Mesenchymal stem cell (in vitro differentiated cells and primary cell): ENCODE measurements around the gene DND1.
A peak's percentile ranks its signal among the peaks of the same experiment; 100 is the strongest.
"Not testable (repeated sequence)": the region's sequence is repeated elsewhere in the genome, so short reads cannot be mapped to it uniquely, and the experiment has no call there.

ENCODE experiments used
- DNase-seq: peaks from one replicate; pipeline ENCODE4 v3.0.0-alpha.2; 2013
- H2AFZ ChIP-seq: one replicate; pipeline ENCODE4 v1.6.1; 2013; ENCODE audit warnings: low read depth, mild to moderate bottlenecking, control low read depth, inconsistent platforms, low read length, moderate library complexity
- H2AK5ac ChIP-seq: 2 replicates; pipeline ENCODE4 v1.6.1; 2013; ENCODE audit warnings: low read length, moderate library complexity, mild to moderate bottlenecking, inconsistent platforms; ENCODE audit not compliant: severe bottlenecking
- H2BK120ac ChIP-seq: one replicate; pipeline ENCODE4 v1.6.1; 2013; ENCODE audit warnings: low read depth, mild to moderate bottlenecking, inconsistent platforms, low read length, moderate library complexity
- H2BK12ac ChIP-seq, 2 experiments: one replicate each; pipeline ENCODE4 v1.6.1; 2013; ENCODE audit warnings: inconsistent platforms in 2 of 2, low read length in 2 of 2, mild to moderate bottlenecking in 2 of 2, moderate library complexity in 2 of 2, control low read depth in 1 of 2
- H2BK15ac ChIP-seq: one replicate; pipeline ENCODE4 v1.6.1; 2013; ENCODE audit warnings: mild to moderate bottlenecking, low read depth, inconsistent platforms; ENCODE audit not compliant: poor library complexity, severe bottlenecking
- H2BK5ac ChIP-seq: 2 replicates; pipeline ENCODE4 v1.6.1; 2013; ENCODE audit warnings: low read depth, mild to moderate bottlenecking, low read length, control low read depth, inconsistent platforms; ENCODE audit not compliant: poor library complexity, severe bottlenecking
- H3K14ac ChIP-seq, 2 experiments: one replicate each; pipeline ENCODE4 v1.6.1; 2013; ENCODE audit warnings: inconsistent platforms in 2 of 2, low read length in 2 of 2, control low read depth in 1 of 2, mild to moderate bottlenecking in 1 of 2, moderate library complexity in 1 of 2
- H3K18ac ChIP-seq, 2 experiments: one replicate each; pipeline ENCODE4 v1.6.1; 2013; ENCODE audit warnings: inconsistent platforms in 2 of 2, low read length in 2 of 2, control low read depth in 1 of 2, low read depth in 1 of 2, mild to moderate bottlenecking in 1 of 2
- H3K23ac ChIP-seq, 2 experiments: one replicate each; pipeline ENCODE4 v1.6.1; 2013; ENCODE audit warnings: inconsistent platforms in 2 of 2, low read length in 2 of 2, mild to moderate bottlenecking in 2 of 2, moderate library complexity in 2 of 2, control low read depth in 1 of 2
- H3K27ac ChIP-seq: 2 replicates; pipeline ENCODE4 v1.5.1; 2013; ENCODE audit warnings: mild to moderate bottlenecking, moderate library complexity, low read length, control low read depth, inconsistent platforms; ENCODE audit not compliant: poor library complexity, severe bottlenecking
- H3K27me3 ChIP-seq, 2 experiments: 2 replicates each; pipeline versions ENCODE4 v1.6.1 to v1.7.0; 2013; ENCODE audit warnings: low read length in 2 of 2, mild to moderate bottlenecking in 2 of 2, moderate library complexity in 2 of 2, control low read depth in 1 of 2, inconsistent platforms in 1 of 2; ENCODE audit not compliant: control insufficient read depth in 1 of 2, insufficient read depth in 1 of 2
- H3K36me3 ChIP-seq, 2 experiments: 2 replicates each; pipeline versions ENCODE4 v1.6.1 to v1.7.0; 2013; ENCODE audit warnings: low read length in 2 of 2, control low read depth in 1 of 2, inconsistent platforms in 1 of 2, low read depth in 1 of 2, mild to moderate bottlenecking in 1 of 2; ENCODE audit not compliant: insufficient read depth in 2 of 2, control insufficient read depth in 1 of 2
- H3K4ac ChIP-seq, 2 experiments: one replicate each; pipeline ENCODE4 v1.6.1; 2013; ENCODE audit warnings: inconsistent platforms in 2 of 2, low read length in 2 of 2, mild to moderate bottlenecking in 2 of 2, moderate library complexity in 2 of 2, control low read depth in 1 of 2, low read depth in 1 of 2
- H3K4me1 ChIP-seq: 2 replicates; pipeline ENCODE4 v1.6.1; 2013; ENCODE audit warnings: low read depth, low read length, control low read depth; ENCODE audit not compliant: control insufficient read depth, insufficient read depth
- H3K4me2 ChIP-seq: 2 replicates; pipeline ENCODE4 v1.6.1; 2013; ENCODE audit warnings: low read length, mild to moderate bottlenecking, inconsistent platforms; ENCODE audit not compliant: poor library complexity, severe bottlenecking
- H3K4me3 ChIP-seq, 2 experiments: 2 replicates each; pipeline versions ENCODE4 v1.5.1 to v1.7.0; 2013; ENCODE audit warnings: low read length in 2 of 2, mild to moderate bottlenecking in 2 of 2, control low read depth in 1 of 2, low read depth in 1 of 2; ENCODE audit not compliant: insufficient read depth in 1 of 2
- H3K79me1 ChIP-seq: replicated peaks from 2 replicates; pipeline ENCODE4 v1.6.1; 2013; ENCODE audit warnings: mild to moderate bottlenecking, control low read depth, low read length, inconsistent platforms; ENCODE audit not compliant: poor library complexity, severe bottlenecking
- H3K9ac ChIP-seq: 2 replicates; pipeline ENCODE4 v1.7.0; 2013; ENCODE audit warnings: mild to moderate bottlenecking, low read length, moderate library complexity
- H3K9me3 ChIP-seq: 2 replicates; pipeline ENCODE4 v1.7.0; 2013; ENCODE audit warnings: mild to moderate bottlenecking, low read length; ENCODE audit not compliant: control insufficient read depth
- H4K8ac ChIP-seq: one replicate; pipeline ENCODE4 v1.6.1; 2013; ENCODE audit warnings: inconsistent platforms, mild to moderate bottlenecking, low read length, moderate library complexity
- H4K91ac ChIP-seq: one replicate; pipeline ENCODE4 v1.6.1; 2013; ENCODE audit warnings: mild to moderate bottlenecking, low read length, inconsistent platforms
- WGBS: methylation state at CpG from one replicate; pipeline ENCODE4 v1.1.7; 2013; ENCODE audit warnings: mixed read lengths; 5-methylcytosine and 5-hydroxymethylcytosine counted together

DND1 gene

GRCh38 chr5:140641716-140642115, 31.7 kb downstream of the DND1 start:
- no peak overlapping the region for H2BK5ac ChIP-seq
- no peak overlapping the region for H3K23ac ChIP-seq
- H2AK5ac ChIP-seq: no peak overlapping the region
- no peak overlapping the region for H2BK12ac ChIP-seq
- H2BK15ac ChIP-seq: no peak overlapping the region
- no peak overlapping the region for H3K14ac ChIP-seq
- H2BK120ac ChIP-seq: no peak overlapping the region
- H3K27me3 ChIP-seq: no peaks in the 10 kb centered on the region
- H3K36me3 ChIP-seq: peaks cover 36 to 48% of the 10 kb centered on the region in 2 experiments
- no peak overlapping the region for H3K4me2 ChIP-seq
- H3K27ac ChIP-seq: no peak overlapping the region
- H2AFZ ChIP-seq: no peak overlapping the region
- H4K91ac ChIP-seq: no peak overlapping the region
- H3K9me3 ChIP-seq: no peaks in the 10 kb centered on the region
- H3K18ac ChIP-seq: no peak overlapping the region
- H3K9ac ChIP-seq: no peak overlapping the region
- no peak overlapping the region for H3K4ac ChIP-seq
- H3K4me3 ChIP-seq: no peak overlapping the region
- H3K79me1 ChIP-seq: peaks cover 25% of the 10 kb centered on the region
- H3K4me1 ChIP-seq: peaks cover 5% of the 10 kb centered on the region
- H4K8ac ChIP-seq: no peak overlapping the region
- 98% methylated on average over 7 of the region's 8 CpGs for WGBS
- DNase-seq: no peak

- H4K8ac ChIP-seq: peak within 1 kb of the TSS; percentile 92
- peak within 1 kb of the TSS; percentile 2 for H3K27ac ChIP-seq
- peak within 1 kb of the TSS; percentile 73 to 92 for H3K4ac ChIP-seq
- H3K9me3 ChIP-seq: no peaks in the 10 kb centered on the region
- H2BK15ac ChIP-seq: peak within 1 kb of the TSS; percentile 90
- H2BK12ac ChIP-seq: peak within 1 kb of the TSS in 1 of 2 experiments; percentile 12
- peak within 1 kb of the TSS; percentile 8 for H4K91ac ChIP-seq
- H3K36me3 ChIP-seq: peaks cover 25 to 34% of the 10 kb centered on the region in 2 experiments
- no peak within 1 kb of the TSS for H2BK5ac ChIP-seq
- no peak within 1 kb of the TSS for H2BK120ac ChIP-seq
- peak within 1 kb of the TSS; percentile 88 for H3K9ac ChIP-seq
- H3K4me3 ChIP-seq: peak within 1 kb of the TSS; percentile 77 to 86
- peak within 1 kb of the TSS; percentile 96 for H3K4me2 ChIP-seq
- no peaks in the 10 kb centered on the region for H3K27me3 ChIP-seq
- DNase-seq: peak; percentile 95
- peaks cover 5% of the 10 kb centered on the region for H3K4me1 ChIP-seq
- peaks cover 14% of the 10 kb centered on the region for H3K79me1 ChIP-seq
- no peak within 1 kb of the TSS for H2AK5ac ChIP-seq
- H3K14ac ChIP-seq: peak within 1 kb of the TSS in 1 of 2 experiments; percentile 72
- peak within 1 kb of the TSS; percentile 88 to 93 for H3K18ac ChIP-seq
- H2AFZ ChIP-seq: peak within 1 kb of the TSS; percentile 80
- H3K23ac ChIP-seq: peak within 1 kb of the TSS in 1 of 2 experiments; percentile 84
- WGBS: under 1% methylated on average over 51 of the region's 63 CpGs
Observed at GRCh38 chr5:140639148-140639981, 34.0 kb downstream of the DND1 start, which contains the start of gene TMCO6. TMCO6 (plus strand) TSS chr5:140639451; CDS start chr5:140639528, 77 bp downstream.

- H3K9me3 ChIP-seq: not testable (repeated sequence)
- 77% methylated on average over 9 of the region's 9 CpGs for WGBS
- peak overlapping the region; percentile 39 for H2AFZ ChIP-seq
Observed at GRCh38 chr5:140638898-140639147, 34.6 kb downstream of the DND1 start.

GRCh38 chr5:140637371-140638100, 35.8 kb downstream of the DND1 start:
- H4K91ac ChIP-seq: no peak overlapping the region
- WGBS: 95% methylated on average over 10 of the region's 10 CpGs

More at GRCh38 chr5:140638898-140639147, 34.6 kb downstream of the DND1 start:
- not testable (repeated sequence) for DNase-seq, H3K27ac ChIP-seq, H3K23ac ChIP-seq, H4K91ac ChIP-seq, H2BK15ac ChIP-seq, H3K4ac ChIP-seq, H3K14ac ChIP-seq, H3K18ac ChIP-seq, H3K4me1 ChIP-seq, H2BK120ac ChIP-seq, H2AK5ac ChIP-seq, H3K27me3 ChIP-seq, H2BK12ac ChIP-seq, H2BK5ac ChIP-seq
- H4K8ac ChIP-seq: peak overlapping the region; percentile 25
- peaks cover 22 to 28% of the 10 kb centered on the region in 2 experiments for H3K36me3 ChIP-seq
- peak overlapping the region in 1 of 2 experiments; percentile 86 for H3K4me3 ChIP-seq
- H3K79me1 ChIP-seq: peaks cover 11% of the 10 kb centered on the region
- peak overlapping the region; percentile 84 for H3K9ac ChIP-seq
- peak overlapping the region; percentile 54 for H3K4me2 ChIP-seq

More at GRCh38 chr5:140637371-140638100, 35.8 kb downstream of the DND1 start:
- H3K4ac ChIP-seq: no peak overlapping the region
- H3K4me2 ChIP-seq: no peak overlapping the region
- H2BK12ac ChIP-seq: no peak overlapping the region
- no peak overlapping the region for H2BK5ac ChIP-seq
- H4K8ac ChIP-seq: no peak overlapping the region
- H3K4me3 ChIP-seq: no peak overlapping the region
- no peak overlapping the region for H3K14ac ChIP-seq
- H3K79me1 ChIP-seq: peaks cover 5% of the 10 kb centered on the region
- no peak overlapping the region for H2BK120ac ChIP-seq
- H3K27ac ChIP-seq: no peak overlapping the region
- no peak overlapping the region for H3K9ac ChIP-seq
- DNase-seq: no peak
- no peak overlapping the region for H3K18ac ChIP-seq
- H3K4me1 ChIP-seq: peaks cover 5% of the 10 kb centered on the region
- H2BK15ac ChIP-seq: no peak overlapping the region
- H3K23ac ChIP-seq: no peak overlapping the region
- no peak overlapping the region for H2AK5ac ChIP-seq
- H3K27me3 ChIP-seq: no peaks in the 10 kb centered on the region
- H3K36me3 ChIP-seq: peaks cover 13 to 18% of the 10 kb centered on the region in 2 experiments
- H2AFZ ChIP-seq: no peak overlapping the region
- H3K9me3 ChIP-seq: no peaks in the 10 kb centered on the region
